NCI-H1417 (cell line): ENCODE measurements around the gene ARHGAP25.

Experiments
- DNase-seq, 3 experiments: peaks; one replicate each; lab custom pipeline; 2025; lab: John Stamatoyannopoulos, UW

The ARHGAP25 gene

GRCh38 chr2:68861330-68861729 is 126.7 kb downstream of the ARHGAP25 start:
- DNase-seq, result no peak

- DNase-seq, result no peak
These were observed 128.3 kb downstream of the ARHGAP25 start for GRCh38 chr2:68862889-68863288.

- no peak for DNase-seq
These were observed 129.4 kb downstream of the ARHGAP25 start for GRCh38 chr2:68863996-68864395.

DNA sequence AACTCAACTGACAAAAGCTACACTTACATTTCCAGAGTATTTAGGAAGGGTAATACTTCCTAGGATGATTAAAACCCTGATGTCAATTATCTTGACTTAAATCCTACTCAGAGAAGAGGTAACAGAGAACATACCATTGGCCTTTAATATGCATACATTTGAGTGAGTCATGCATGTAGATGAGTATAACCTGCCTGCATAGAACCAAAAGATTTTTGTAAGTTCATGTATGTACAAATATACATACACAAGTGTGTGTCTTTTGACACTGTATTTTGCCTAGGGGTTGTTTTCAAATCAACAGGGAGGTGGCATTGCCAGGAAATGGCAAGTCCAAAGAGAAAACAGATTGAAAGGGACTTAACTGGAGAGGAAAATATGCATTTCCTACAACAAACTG is 130.5 kb downstream of the ARHGAP25 start:
- no peak for DNase-seq

GRCh38 chr2:68870215-68870614 is 135.6 kb downstream of the ARHGAP25 start:
- peak in 2 of 3 experiments; percentile 6 to 56 for DNase-seq

DNA sequence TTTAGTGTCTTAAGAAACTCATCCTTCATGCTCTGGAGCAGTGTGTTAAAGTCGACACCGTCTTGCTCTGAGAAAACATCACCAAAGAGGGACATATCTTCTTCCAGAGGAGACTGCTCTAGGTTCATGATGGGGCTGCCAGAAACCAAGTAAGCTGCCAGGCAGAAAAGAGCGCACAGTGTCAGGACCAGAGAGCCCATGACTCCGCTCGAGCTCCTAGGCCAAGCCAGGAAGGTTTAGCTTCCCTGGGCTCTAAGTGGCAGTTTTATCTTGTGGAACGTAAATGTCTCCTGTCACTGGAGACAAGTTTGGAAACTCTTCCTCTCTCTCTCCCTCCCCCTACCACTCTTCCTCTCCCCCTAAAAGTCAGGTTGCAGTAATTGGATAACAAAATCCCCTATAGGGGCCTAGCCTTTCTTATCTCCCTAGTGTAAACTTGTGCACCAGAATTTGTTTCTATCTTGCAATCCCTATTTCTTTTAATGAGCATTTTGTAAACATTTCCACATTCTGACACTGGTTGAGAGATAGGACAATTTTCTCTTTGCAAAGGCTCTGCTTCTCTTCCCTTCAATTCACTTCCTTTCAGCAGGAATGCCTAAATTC is 136.7 kb downstream of the ARHGAP25 start, which contains the start of gene BMP10:
TSS of gene BMP10 (minus strand) at position 239 of the 606 bp plus-strand sequence. CDS start at position 200, 39 bp downstream.
- no peak for DNase-seq
